Adrenal gland (tissue), 19 donors: ENCODE measurements around the gene FXYD1. TPM values are rescaled to one million over a fixed set of nuclear protein-coding genes. Genes with fewer than 3 reads are reported as not detected.

Source experiments
- DNase-seq, 7 donors: peaks; one replicate each; pipeline ENCODE4 v3.0.0-alpha.2; 2019 to 2020
- H3K27ac ChIP-seq, 5 donors: fragments of 200-600 bp; sonication (generic) in 4 of 5; 1 replicate in 3 of 5; 2 replicates in 2 of 5; pipeline versions ENCODE4 v1.5.1 to v1.8.0; 2016 to 2020; ENCODE audit warnings: mild to moderate bottlenecking in 1 of 5
- H3K27me3 ChIP-seq: fragments of 200-600 bp; 2 replicates; pipeline ENCODE4 v1.8.0; 2021
- H3K36me3 ChIP-seq, 2 donors: fragments of 200-600 bp; replicated peaks in 1 of 2; 1 replicate in 1 of 2; 2 replicates in 1 of 2; pipeline versions ENCODE4 v1.5.1 to v1.8.0; 2018 to 2022
- H3K4me1 ChIP-seq, 2 donors: fragments of 200-600 bp; replicated peaks in 1 of 2; 1 replicate in 1 of 2; 2 replicates in 1 of 2; pipeline versions ENCODE4 v1.5.1 to v1.8.0; 2018 to 2021
- H3K4me3 ChIP-seq, 4 donors: fragments of 200-600 bp; sonication (generic) in 3 of 4; one replicate each; pipeline ENCODE4 v1.5.1; 2016 to 2018
- H3K9me3 ChIP-seq, 3 donors: fragments of 200-600 bp; sonication (generic) in 1 of 3; replicated peaks in 1 of 3; 1 replicate in 2 of 3; 2 replicates in 1 of 3; pipeline versions ENCODE4 v1.5.1 to v1.8.0; 2016 to 2021
- POLR2A ChIP-seq, 2 donors: fragments of 450-650 bp; IDR thresholded peaks; one replicate each; pipeline ENCODE4 v1.6.1; 2017; ENCODE audit warnings: antibody characterized with exemption in 2 of 2, mild to moderate bottlenecking in 2 of 2, moderate library complexity in 1 of 2
- WGBS, 4 donors: extraction: QIAGEN DNeasy Blood & Tissue Kit in 2 of 4; methylation state at CpG; one replicate each; pipeline versions ENCODE4 v1.1.5 to v1.1.7; 2013 to 2017; 5-methylcytosine and 5-hydroxymethylcytosine counted together
- intact Hi-C, 2 donors: fragments of 100-400 bp; cut with DNase I; formaldehyde crosslinking; loops; one replicate each; pipeline versions ENCODE4 v1.14.1 to v1.15.0; 2022 to 2023
- long read RNA-seq, 10 donors: library from polyadenylated mRNA in 3 of 10; unstranded in 2 of 10; stranded (forward) in 1 of 10; transcript quantifications; one replicate each; pipeline ENCODE4 v2.0.0 and lab custom pipeline, GENCODE V29; 2021 to 2026
- polyA plus RNA-seq, 3 donors: library from polyadenylated mRNA; stranded (reverse); fragments of 200-250 nt in 2 of 3; fragments of 350-450 nt in 1 of 3; fragmentation: Illumina TruSeq in 1 of 3; extraction: RNeasy Lipid Tissue Mini Kit (QIAGEN cat#74804) in 1 of 3; gene quantifications; one replicate each; pipeline ENCODE4 v1.2.3, GENCODE V29; 2013 to 2014
- total RNA-seq, 9 donors: library from RNA; depleted of rRNA in 4 of 9; stranded (reverse); fragments of >200 nt in 4 of 9; fragments of 120-200 nt in 1 of 9; fragmentation: NEBNext Ultra II Directional in 1 of 9; extraction: Animal tissue kit (Norgen Biotek cat#: 25700) in 1 of 9; gene quantifications; one replicate each; pipeline versions ENCODE4 v1.1.0 to v1.2.4, GENCODE V29; 2013 to 2023
- TF ChIP-seq, protein P1 (sequence below), 6 experiments: fragments of 450-650 bp in 4 of 6; fragments of 200-600 bp in 2 of 6; sonication (generic) in 1 of 6; IDR thresholded peaks; 1 replicate in 5 of 6; 2 replicates in 1 of 6; pipeline versions ENCODE4 v1.5.1 to v1.8.0; 2016 to 2021; ENCODE audit warnings: antibody characterized with exemption in 6 of 6, mild to moderate bottlenecking in 2 of 6, moderate library complexity in 1 of 6
- donor health status: healthy with polysubstance abuse.
- donor health status: Bipolar disorder and iron deficiency.
- donor health status: DM: yes; HTN: yes; CAD: no.
- donor health status: DM: no; HTN: no; CAD: no.
- donor health status: DM: no; HTN: no; CAD: no.
- donor health status: DM: yes; HTN: yes; CAD: no.

The FXYD1 gene
- 10 to 100 TPM in 3 of 9 donors, 1 to 10 TPM in 5, not detected in 1; 2.0 to 16.1 (median 6.6) TPM for total RNA-seq
- polyA plus RNA-seq = 10 to 100 TPM in 2 of 3 donors, 1 to 10 TPM in 1; 5.5 to 58.6 (median 45.7) TPM
- long read RNA-seq, donor 1, partial matches to known transcripts = 0 of 1 reads
- long read RNA-seq, donor 1, other reads (novel, unspliced or antisense) = 0 of 1 reads
- long read RNA-seq, donor 2, partial matches to known transcripts = 0 of 2 reads
- long read RNA-seq, donor 2, other reads (novel, unspliced or antisense) = 0 of 2 reads
- long read RNA-seq, donor 3, partial matches to known transcripts = 0 of 1 reads
- long read RNA-seq, donor 3, other reads (novel, unspliced or antisense) = 0 of 1 reads
- long read RNA-seq, donor 4, partial matches to known transcripts = 1 of 3 reads
- long read RNA-seq, donor 4, other reads (novel, unspliced or antisense) = 0 of 3 reads
- long read RNA-seq, donor 5, partial matches to known transcripts = 2 of 4 reads
- long read RNA-seq, donor 5, other reads (novel, unspliced or antisense) = 0 of 4 reads
- long read RNA-seq, donor 6, transcript FXYD1-201 (8 exons, 592 nt) = major isoform, 6 of 8 reads
- long read RNA-seq, donor 6, partial matches to known transcripts = 0 of 8 reads
- long read RNA-seq, donor 6, other reads (novel, unspliced or antisense) = 1 of 8 reads
- long read RNA-seq, donor 7, partial matches to known transcripts = 0 of 1 reads
- long read RNA-seq, donor 7, other reads (novel, unspliced or antisense) = 0 of 1 reads
- long read RNA-seq, donor 8, partial matches to known transcripts = 0 of 2 reads
- long read RNA-seq, donor 8, other reads (novel, unspliced or antisense) = 0 of 2 reads
- long read RNA-seq, donor 9, partial matches to known transcripts = 0 of 3 reads
- long read RNA-seq, donor 9, other reads (novel, unspliced or antisense) = 0 of 3 reads
- long read RNA-seq, donor 10, partial matches to known transcripts = 0 of 4 reads
- long read RNA-seq, donor 10, other reads (novel, unspliced or antisense) = 0 of 4 reads

DNA sequence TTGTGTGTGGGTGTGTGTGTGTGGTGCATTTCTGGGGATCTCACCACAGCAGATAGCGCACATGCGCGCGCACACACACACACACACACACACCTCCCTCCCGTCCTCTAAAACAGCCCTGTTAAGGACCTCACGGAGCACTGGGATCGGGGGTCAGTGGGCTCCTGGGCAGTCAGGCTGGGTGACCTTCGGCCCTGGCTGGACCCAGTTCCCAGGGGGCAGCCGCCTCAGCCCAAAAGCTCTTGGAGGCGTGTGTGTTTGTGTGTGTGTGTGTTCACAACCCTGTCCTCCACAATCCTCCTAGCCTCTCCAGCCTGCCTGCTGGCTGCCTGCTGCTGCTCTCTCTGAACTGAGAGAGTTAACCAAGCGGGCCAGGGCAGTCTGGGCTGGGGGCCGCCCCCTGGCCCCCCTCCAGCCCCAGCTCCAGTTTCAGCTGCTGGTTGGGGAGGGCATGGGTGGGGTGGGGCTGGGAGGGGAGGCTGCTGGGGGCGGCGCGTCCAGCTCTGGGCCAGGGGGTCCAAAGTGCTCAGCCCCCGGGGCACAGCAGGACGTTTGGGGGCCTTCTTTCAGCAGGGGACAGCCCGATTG, at the start of gene FXYD1:
Gene FXYD1, plus strand, starts transcription at position 520 of the 588 bp plus-strand sequence. CDS start 1,256 bp downstream, outside the sequence.
- intact Hi-C loops = loop anchor here in 1 of 2 donors (10.0 kb wide), 1 partner anchor 74 kb away; no protein-coding TSS in a partner anchor
- peak within 1 kb of the TSS in 1 of 4 donors; percentile 10 for H3K4me3 ChIP-seq
- TF ChIP-seq, protein P1, sequence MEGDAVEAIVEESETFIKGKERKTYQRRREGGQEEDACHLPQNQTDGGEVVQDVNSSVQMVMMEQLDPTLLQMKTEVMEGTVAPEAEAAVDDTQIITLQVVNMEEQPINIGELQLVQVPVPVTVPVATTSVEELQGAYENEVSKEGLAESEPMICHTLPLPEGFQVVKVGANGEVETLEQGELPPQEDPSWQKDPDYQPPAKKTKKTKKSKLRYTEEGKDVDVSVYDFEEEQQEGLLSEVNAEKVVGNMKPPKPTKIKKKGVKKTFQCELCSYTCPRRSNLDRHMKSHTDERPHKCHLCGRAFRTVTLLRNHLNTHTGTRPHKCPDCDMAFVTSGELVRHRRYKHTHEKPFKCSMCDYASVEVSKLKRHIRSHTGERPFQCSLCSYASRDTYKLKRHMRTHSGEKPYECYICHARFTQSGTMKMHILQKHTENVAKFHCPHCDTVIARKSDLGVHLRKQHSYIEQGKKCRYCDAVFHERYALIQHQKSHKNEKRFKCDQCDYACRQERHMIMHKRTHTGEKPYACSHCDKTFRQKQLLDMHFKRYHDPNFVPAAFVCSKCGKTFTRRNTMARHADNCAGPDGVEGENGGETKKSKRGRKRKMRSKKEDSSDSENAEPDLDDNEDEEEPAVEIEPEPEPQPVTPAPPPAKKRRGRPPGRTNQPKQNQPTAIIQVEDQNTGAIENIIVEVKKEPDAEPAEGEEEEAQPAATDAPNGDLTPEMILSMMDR (IDR thresholded peaks at IDR 0.05) = no peak
- TF ChIP-seq POLR2A (IDR thresholded peaks at IDR 0.05) = no peak
- WGBS, 4 donors = 58 to 60% (median 59%) methylated on average over 13 to 18 of the region's 18 CpGs; no CpG with 5 or more reads in 1 of the 4 donors
- H3K27me3 ChIP-seq = peaks cover 4% of the 10 kb centered on the region
- no peaks in the 10 kb centered on the region for H3K9me3 ChIP-seq
- H3K36me3 ChIP-seq = no peaks in the 10 kb centered on the region
- peak within 1 kb of the TSS in 3 of 5 donors; percentile 43 to 87 (median 70) for H3K27ac ChIP-seq
- H3K4me1 ChIP-seq = peaks cover 0 to 15% of the 10 kb centered on the region in 2 donors
- no peak for DNase-seq

DNA sequence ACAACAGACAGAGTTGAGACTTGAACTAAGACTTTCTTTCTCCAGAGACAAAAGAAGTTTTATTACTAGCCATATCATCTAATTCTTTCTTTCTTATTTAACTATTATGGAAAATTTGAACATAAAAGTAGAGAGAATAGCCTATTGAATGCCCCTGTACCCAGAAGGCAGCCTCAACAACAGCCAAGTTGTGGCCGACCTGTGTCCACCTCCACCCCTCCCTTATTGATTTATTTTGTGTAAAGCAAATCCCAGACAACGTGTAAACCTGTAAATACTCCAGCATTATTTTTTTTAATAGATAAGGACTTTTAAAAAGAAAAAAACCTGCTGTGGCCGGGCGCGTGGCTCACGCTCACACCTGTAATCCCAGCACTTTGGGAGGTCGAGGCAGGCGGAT, 49.1 kb upstream of the FXYD1 start:
- TF ChIP-seq, protein P1 (IDR thresholded peaks at IDR 0.05) = no peak
- no peak for TF ChIP-seq POLR2A (IDR thresholded peaks at IDR 0.05)
- no peaks in the 10 kb centered on the region for H3K36me3 ChIP-seq
- peaks cover 11% of the 10 kb centered on the region for H3K27me3 ChIP-seq
- intact Hi-C loops = no loop called here
- WGBS, 4 donors = 76 to 87% (median 80%) methylated on average over 8 of the region's 8 CpGs
- H3K4me1 ChIP-seq = peaks cover 0 to 6% of the 10 kb centered on the region in 2 donors
- H3K9me3 ChIP-seq = no peaks in the 10 kb centered on the region
- no peak overlapping the region for H3K27ac ChIP-seq
- no peak for DNase-seq
- no peak overlapping the region for H3K4me3 ChIP-seq

DNA sequence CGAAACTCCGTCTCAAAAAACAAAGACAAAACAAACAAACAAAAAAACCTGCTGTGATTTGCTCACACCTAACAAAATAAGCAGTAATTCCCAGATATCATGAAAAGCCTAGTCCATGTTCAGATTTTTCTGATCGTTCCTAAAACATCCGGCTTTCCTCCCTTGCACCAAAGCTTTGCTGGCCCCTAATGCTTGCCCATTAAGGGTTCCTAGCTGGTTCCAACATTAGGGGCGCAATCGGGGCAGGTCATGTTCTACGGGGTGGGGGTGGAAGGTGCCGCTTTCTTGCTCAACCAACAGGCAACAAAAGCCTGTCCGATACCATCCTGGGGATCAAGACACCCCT, 48.5 kb upstream of the FXYD1 start:
- H3K4me1 ChIP-seq = peaks cover 0 to 6% of the 10 kb centered on the region in 2 donors
- no peaks in the 10 kb centered on the region for H3K36me3 ChIP-seq
- H3K27me3 ChIP-seq = peaks cover 11% of the 10 kb centered on the region
- intact Hi-C loops = loop anchor here in 1 of 2 donors (5.0 kb wide), 1 partner anchor 118 kb away; no protein-coding TSS in a partner anchor
- no peak overlapping the region for H3K4me3 ChIP-seq
- H3K9me3 ChIP-seq = no peaks in the 10 kb centered on the region
- DNase-seq = no peak
- H3K27ac ChIP-seq = no peak overlapping the region
- 34 to 38% (median 34%) methylated on average over 9 of the region's 9 CpGs for WGBS, 4 donors
- TF ChIP-seq POLR2A (IDR thresholded peaks at IDR 0.05) = no peak
- TF ChIP-seq, protein P1 (IDR thresholded peaks at IDR 0.05) = no peak
